Measurements from ENCODE around the gene GSX2.

GSX2 gene

DNA sequence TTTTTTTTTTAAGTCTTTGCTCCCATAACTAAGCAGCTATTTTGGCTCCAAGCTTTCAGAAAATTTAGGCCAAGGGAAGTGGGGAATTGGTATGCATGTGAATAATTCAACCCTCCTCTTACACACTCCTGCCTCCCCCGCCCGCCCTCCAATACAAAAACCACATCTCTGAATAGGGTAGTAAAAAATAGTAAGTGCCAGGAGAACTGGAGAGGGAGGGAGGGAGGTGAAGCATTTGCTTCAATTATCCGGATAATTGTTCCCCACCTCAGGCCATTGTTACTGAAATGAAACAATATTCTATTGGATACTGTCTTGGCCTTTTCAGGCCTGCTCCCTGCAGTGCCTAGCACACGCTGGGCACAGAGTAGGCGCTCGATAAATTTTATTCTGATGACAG lies 5.5 kb upstream of the GSX2 start (continued):
- TF ChIP-seq, protein P1, sequence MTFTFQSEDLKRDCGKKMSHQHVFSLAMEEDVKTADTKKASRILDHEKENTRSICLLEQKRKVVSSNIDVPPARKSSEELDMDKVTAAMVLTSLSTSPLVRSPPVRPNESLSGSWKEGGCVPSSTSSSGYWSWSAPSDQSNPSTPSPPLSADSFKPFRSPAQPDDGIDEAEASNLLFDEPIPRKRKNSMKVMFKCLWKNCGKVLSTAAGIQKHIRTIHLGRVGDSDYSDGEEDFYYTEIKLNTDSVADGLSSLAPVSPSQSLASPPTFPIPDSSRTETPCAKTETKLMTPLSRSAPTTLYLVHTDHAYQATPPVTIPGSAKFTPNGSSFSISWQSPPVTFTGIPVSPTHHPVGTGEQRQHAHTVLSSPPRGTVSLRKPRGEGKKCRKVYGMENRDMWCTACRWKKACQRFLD (tag by site-specific recombination; IDR thresholded peaks at IDR 0.05), result no peak
- no peak for TF ChIP-seq ZNF501 (tag by site-specific recombination; IDR thresholded peaks at IDR 0.05)
- no peak for TF ChIP-seq ZNF2 (tag by site-specific recombination; IDR thresholded peaks at IDR 0.05)
- TF ChIP-seq, protein P2, sequence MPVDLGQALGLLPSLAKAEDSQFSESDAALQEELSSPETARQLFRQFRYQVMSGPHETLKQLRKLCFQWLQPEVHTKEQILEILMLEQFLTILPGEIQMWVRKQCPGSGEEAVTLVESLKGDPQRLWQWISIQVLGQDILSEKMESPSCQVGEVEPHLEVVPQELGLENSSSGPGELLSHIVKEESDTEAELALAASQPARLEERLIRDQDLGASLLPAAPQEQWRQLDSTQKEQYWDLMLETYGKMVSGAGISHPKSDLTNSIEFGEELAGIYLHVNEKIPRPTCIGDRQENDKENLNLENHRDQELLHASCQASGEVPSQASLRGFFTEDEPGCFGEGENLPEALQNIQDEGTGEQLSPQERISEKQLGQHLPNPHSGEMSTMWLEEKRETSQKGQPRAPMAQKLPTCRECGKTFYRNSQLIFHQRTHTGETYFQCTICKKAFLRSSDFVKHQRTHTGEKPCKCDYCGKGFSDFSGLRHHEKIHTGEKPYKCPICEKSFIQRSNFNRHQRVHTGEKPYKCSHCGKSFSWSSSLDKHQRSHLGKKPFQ (tag by site-specific recombination; IDR thresholded peaks at IDR 0.05), result no peak
- no peak for TF ChIP-seq ZNF518A (tag by site-specific recombination; conservative IDR thresholded peaks at IDR 0.05; ENCODE audit: low read depth)

DNA sequence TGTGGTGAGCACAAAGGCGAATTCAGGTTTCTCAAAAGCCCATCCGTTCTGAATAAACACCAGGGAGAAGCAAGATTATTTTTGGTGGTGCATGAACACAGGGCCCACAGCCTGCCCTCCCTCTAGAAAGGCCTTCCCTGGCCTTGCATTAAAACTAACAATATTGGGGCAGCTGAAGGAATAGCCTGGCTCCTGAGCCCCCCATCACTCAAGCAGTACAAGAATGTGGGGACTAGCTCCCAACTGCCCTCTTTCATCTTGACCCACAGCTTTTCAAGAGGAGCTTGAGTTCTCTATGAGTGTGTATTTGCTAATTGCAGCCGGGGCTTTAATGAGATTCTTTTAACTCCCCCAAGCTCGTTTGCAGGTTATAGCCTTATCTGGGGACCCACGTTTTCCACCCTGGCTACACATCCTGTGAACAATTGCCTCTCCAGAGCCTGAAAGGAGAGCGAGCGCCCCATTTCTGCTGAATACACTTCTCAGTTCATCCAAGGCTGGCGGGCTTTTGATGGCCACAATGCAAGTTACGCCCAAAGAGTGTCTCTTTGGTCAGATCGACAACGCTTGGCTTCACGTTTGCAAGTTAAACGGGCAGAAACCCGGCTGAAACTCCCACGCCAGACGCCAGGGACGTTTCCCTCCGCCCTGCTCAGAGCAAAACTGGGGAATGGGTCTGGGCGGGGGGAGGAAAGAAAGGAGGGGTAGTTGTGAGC lies 4.7 kb upstream of the GSX2 start:
- no peak overlapping the region for H3K27ac ChIP-seq (ENCODE audit: extremely low read depth, low read depth, low read length)
- POLR2A ChIA-PET, result no interaction called here
- TF ChIP-seq ZNF248 (tag by site-specific recombination; IDR thresholded peaks at IDR 0.05), result no peak
- TF ChIP-seq ZNF624 (tag by site-specific recombination; IDR thresholded peaks at IDR 0.05), result no peak
- TF ChIP-seq MYNN (tag by site-specific recombination; IDR thresholded peaks at IDR 0.05; ENCODE audit: borderline replicate concordance), result no peak
- TF ChIP-seq ZNF701 (tag by site-specific recombination; IDR thresholded peaks at IDR 0.05), result no peak
- TF ChIP-seq GLI2 (tag by site-specific recombination; IDR thresholded peaks at IDR 0.05; ENCODE audit: borderline replicate concordance, low read depth), result no peak
- no peak for TF ChIP-seq ZNF629 (tag by site-specific recombination; IDR thresholded peaks at IDR 0.05)
- TF ChIP-seq GLI4 (tag by site-specific recombination; IDR thresholded peaks at IDR 0.05), result no peak
- no peak for TF ChIP-seq ZNF610 (tag by site-specific recombination; IDR thresholded peaks at IDR 0.05; ENCODE audit: borderline replicate concordance)
- TF ChIP-seq ZNF600 (tag by site-specific recombination; IDR thresholded peaks at IDR 0.05), result no peak
- TF ChIP-seq KLF16 (tag by site-specific recombination; IDR thresholded peaks at IDR 0.05), result no peak
- no peaks in the 10 kb centered on the region for H3K9me3 ChIP-seq (ENCODE audit: control insufficient read depth, insufficient read depth, low read depth, low read length)
- CTCF ChIA-PET, result no interaction called here
- no peak overlapping the region for H3K4me3 ChIP-seq (ENCODE audit: low read depth, low read length)
- H3K4me1 ChIP-seq (ENCODE audit: control insufficient read depth, insufficient read depth, low read length), result no peaks in the 10 kb centered on the region
- no peaks in the 10 kb centered on the region for H3K36me3 ChIP-seq (ENCODE audit: control insufficient read depth in 2 of 2, insufficient read depth in 1 of 2, low read length in 2 of 2)

DNA sequence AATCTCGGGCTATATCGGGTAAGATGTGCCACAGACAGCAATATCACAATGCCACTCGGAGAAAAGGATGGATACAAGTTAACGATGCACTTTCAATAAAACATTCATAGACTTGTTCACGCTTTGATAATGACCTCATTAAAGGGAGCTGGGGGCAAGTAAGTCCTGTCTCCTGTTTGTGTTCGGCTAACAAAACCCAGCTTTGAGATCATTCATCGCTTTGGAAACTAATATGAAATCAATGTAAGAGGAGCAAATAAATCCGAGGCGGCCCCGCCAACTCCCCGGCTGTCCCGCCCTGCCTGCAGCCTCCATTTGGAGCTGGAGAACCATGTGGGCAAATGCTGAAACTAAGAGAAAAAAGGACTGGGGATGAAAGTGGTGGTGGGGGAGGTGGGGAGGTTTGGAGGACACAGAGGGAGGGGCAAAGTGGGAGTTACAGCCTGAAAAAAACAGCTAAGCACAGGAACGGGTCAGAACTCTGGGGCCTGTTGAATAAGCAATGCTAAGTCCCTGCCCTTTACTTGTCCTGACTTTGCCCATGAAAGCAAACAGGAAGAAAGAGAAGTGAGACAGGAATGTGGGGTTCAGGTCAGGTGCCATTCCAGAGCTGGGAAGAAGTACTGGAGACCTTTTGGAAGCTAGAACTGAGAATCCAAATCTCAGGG lies 3.5 kb upstream of the GSX2 start:
- Histone ChIP-seq H3K27ac (ENCODE audit: extremely low read depth, low read depth, low read length) (no peak overlapping the region), H3K9me3 (ENCODE audit: control insufficient read depth, insufficient read depth, low read depth, low read length) (no peaks in the 10 kb centered on the region), H3K4me3 (ENCODE audit: low read depth, low read length) (no peak overlapping the region), H3K36me3 (ENCODE audit: control insufficient read depth in 2 of 2, insufficient read depth in 1 of 2, low read length in 2 of 2) (no peaks in the 10 kb centered on the region), H3K4me1 (ENCODE audit: control insufficient read depth, insufficient read depth, low read length) (no peaks in the 10 kb centered on the region)
- CTCF ChIA-PET, result interaction anchor here (0.6 kb wide), 1 partner anchor 20 kb away, joined by 3 read pairs; no protein-coding TSS in a partner anchor
- POLR2A ChIA-PET, result no interaction called here
- no peak for TF ChIP-seq ZNF791 (tag by site-specific recombination; IDR thresholded peaks at IDR 0.05)
- no peak for TF ChIP-seq ZNF26 (tag by site-specific recombination; IDR thresholded peaks at IDR 0.05)
- no peak for TF ChIP-seq ZNF433 (tag by site-specific recombination; IDR thresholded peaks at IDR 0.05; ENCODE audit: low read depth)
- TF ChIP-seq ZBTB20 (tag by site-specific recombination; IDR thresholded peaks at IDR 0.05), result no peak
- TF ChIP-seq, protein P3, sequence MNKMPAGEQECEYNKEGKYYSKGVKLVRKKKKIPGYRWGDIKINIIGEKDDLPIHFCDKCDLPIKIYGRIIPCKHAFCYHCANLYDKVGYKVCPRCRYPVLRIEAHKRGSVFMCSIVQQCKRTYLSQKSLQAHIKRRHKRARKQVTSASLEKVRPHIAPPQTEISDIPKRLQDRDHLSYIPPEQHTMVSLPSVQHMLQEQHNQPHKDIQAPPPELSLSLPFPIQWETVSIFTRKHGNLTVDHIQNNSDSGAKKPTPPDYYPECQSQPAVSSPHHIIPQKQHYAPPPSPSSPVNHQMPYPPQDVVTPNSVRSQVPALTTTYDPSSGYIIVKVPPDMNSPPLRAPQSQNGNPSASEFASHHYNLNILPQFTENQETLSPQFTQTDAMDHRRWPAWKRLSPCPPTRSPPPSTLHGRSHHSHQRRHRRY (tag by site-specific recombination; IDR thresholded peaks at IDR 0.05), result no peak
- no peak for TF ChIP-seq ZNF10 (tag by site-specific recombination; IDR thresholded peaks at IDR 0.05)

Measured in HEK293 (cell line).